ENCODE data around the gene COBL.

DNA sequence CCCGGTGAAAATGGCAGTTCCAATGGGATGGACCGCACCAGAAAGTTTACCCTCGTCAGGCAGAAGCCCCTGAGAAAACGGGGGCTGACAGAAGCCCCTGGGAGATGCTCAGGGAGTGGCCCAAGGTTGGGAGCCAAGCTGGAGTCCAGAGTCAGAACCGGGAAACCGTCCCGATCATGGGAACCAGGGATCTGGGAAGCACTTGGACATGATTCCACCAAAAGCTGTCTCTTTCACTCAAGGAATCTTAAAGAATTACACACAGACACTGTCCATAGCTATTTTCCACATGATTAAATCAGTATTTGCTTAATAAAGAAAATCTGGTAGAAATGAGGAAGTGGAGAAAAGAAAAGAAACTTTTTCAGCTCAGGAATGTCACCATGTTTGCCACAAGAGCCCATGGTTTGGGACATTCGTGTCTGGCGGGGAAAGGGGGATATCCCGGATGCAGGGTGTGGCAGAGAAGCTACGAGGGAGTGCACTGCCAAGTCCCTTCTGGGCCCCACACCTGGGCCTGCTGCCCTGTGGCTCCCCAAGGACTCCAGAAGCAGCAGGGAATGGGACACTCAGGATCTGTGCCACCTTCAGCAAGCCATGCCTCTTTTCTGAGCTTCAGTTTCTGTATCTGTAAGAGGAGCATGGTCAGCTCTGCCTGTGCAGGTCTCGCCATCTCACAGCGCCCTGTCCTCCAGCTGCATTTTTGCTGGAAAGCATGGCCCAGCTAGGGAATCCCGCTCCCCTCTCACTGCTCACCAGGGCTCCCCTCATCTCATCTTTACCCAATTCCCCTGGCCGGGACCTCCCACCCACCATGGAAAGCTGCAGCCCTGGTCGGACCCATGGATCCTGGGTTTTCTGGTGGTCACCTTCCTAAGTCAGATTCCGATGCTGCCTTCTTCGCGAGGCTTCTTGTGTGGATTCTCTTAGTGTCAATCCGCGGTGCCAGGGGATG is 308.8 kb downstream of the COBL start:
- TF ChIP-seq, protein P1, sequence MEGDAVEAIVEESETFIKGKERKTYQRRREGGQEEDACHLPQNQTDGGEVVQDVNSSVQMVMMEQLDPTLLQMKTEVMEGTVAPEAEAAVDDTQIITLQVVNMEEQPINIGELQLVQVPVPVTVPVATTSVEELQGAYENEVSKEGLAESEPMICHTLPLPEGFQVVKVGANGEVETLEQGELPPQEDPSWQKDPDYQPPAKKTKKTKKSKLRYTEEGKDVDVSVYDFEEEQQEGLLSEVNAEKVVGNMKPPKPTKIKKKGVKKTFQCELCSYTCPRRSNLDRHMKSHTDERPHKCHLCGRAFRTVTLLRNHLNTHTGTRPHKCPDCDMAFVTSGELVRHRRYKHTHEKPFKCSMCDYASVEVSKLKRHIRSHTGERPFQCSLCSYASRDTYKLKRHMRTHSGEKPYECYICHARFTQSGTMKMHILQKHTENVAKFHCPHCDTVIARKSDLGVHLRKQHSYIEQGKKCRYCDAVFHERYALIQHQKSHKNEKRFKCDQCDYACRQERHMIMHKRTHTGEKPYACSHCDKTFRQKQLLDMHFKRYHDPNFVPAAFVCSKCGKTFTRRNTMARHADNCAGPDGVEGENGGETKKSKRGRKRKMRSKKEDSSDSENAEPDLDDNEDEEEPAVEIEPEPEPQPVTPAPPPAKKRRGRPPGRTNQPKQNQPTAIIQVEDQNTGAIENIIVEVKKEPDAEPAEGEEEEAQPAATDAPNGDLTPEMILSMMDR (conservative IDR thresholded peaks at IDR 0.05), result no peak
- no peak for TF ChIP-seq EZH2 (IDR thresholded peaks at IDR 0.05; ENCODE audit: low read depth)
